ENCODE measurements around the gene TREML4.

Gene TREML4

GRCh38 chr6:41288030-41288753, 60.0 kb downstream of the TREML4 start:
- DNase-seq (ENCODE audit: low spot score): no peak
